T47D (cell line): ENCODE results near the gene CACNA2D2.

ENCODE experiments used
- DNase-seq, 2 experiments: peaks; one replicate each; pipeline versions ENCODE4 v3.0.0 to v3.0.0-alpha.2; 2011 to 2012; ENCODE audit warnings: low read depth in 1 of 2, low spot score in 1 of 2
- JUND ChIP-seq: IDR thresholded peaks from 2 replicates; pipeline ENCODE4 v1.6.1; 2012; ENCODE audit warnings: low read depth
- in situ Hi-C: cut with HindIII; loops from 2 replicates; pipeline ENCODE4 v1.10.0; 2016; ENCODE audit warnings: low sequenced_read_pairs, low pct_unique_long_range_greater_than_20kb

Gene CACNA2D2

GRCh38 chr3:50380405-50381085 is 122.9 kb downstream of the CACNA2D2 start:
- no peak for DNase-seq
- TF ChIP-seq JUND = no peak
- in situ Hi-C loops = no loop called here

GRCh38 chr3:50378757-50379156 is 124.7 kb downstream of the CACNA2D2 start:
- DNase-seq = no peak
- in situ Hi-C loops = no loop called here
- no peak for TF ChIP-seq JUND

DNA sequence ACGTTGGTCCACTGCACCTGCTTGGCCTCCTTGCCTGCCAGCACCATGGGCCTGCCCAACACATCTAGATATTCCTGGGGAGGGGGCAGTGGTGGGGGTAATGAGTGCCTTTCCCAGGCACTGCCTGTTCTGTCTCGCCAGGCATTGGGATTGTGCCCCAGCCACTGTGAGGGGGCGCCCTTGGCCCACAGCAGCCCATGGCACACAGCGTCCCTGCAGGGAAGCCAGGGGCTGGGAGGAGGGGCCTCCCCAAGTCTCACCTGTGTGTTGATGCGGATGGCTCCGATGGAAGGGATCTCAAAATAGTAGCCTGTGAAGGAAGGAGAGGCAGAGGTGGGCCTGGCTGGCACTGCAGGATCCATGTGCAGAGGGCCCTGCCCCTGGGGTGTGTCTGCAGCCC is 125.4 kb downstream of the CACNA2D2 start:
- in situ Hi-C loops = no loop called here
- DNase-seq = no peak
- TF ChIP-seq JUND = no peak

GRCh38 chr3:50375258-50375931 is 128.0 kb downstream of the CACNA2D2 start:
- in situ Hi-C loops = no loop called here
- TF ChIP-seq JUND = no peak
- DNase-seq = no peak

DNA sequence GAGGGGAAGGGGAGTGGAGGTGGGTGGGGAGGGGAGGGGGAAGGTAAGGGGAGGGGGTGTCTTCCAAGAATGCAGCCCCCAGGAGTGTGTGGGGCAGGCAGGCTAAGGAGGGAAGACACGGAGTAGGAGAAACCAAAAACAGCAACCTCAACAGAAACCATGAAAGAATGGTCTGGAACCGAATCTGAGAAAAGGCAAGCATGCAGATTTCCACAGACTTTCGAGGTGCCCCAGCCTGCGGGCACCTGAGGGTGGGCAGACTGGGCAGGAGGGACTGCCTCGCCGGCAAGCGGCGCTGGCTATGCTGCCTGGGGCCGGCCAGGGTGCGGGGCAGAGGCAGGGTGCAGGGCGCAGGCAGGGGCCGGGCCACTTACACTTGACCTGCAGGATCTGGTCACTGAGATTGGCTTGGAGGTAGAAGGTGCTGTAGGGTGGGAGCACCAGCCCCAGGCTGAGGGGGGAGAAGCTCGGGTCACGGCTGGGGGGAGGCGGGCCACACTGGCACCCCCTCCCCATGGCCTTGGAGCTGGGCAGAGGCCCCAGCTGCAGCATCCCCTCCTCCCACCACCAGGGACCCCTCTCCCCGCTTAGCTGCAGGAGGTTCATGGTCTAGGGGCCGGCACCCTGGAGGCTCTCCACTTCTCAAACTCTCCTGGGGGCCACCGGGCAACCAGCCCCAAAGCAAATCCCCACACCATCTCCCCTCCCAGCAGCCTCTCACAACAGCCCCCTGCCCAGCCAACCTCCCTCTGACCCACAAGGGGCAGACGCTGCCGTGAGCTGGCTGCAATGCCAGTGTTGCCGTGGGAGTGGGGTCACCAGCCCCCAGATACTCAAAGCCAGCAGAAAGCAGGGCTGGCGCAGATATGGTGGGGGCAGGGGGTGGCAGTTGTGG is 128.8 kb downstream of the CACNA2D2 start:
- in situ Hi-C loops = no loop called here
- no peak for TF ChIP-seq JUND

GRCh38 chr3:50373146-50374051 is 130.0 kb downstream of the CACNA2D2 start:
- in situ Hi-C loops = no loop called here
- no peak for DNase-seq
- no peak for TF ChIP-seq JUND

More for the DNA sequence above, 128.8 kb downstream of the CACNA2D2 start:
- DNase-seq = no peak

- DNase-seq = no peak
- in situ Hi-C loops = no loop called here
- TF ChIP-seq JUND = no peak
Measured at GRCh38 chr3:50372349-50372748, 131.1 kb downstream of the CACNA2D2 start.

GRCh38 chr3:50371133-50371685 is 132.2 kb downstream of the CACNA2D2 start:
- no peak for TF ChIP-seq JUND
- no peak for DNase-seq
- in situ Hi-C loops = no loop called here

DNA sequence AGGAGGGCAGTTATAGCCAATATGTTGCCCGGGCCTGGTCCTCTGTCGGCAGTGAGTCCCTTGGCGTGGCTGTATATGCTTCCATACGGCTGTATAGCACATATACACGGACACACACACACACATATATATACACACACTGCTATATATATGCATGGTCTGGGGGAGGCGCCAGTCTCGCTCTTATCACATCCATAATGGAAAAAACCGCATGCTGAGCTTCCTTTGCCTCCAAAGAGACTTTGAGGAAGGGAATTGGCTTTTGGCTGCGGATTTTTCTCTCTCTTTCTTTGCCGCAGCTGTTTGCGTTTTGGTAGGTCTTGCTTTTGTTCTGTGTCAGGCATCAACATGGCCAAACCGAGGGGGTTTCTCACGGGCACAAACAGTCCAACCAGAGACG is 132.8 kb downstream of the CACNA2D2 start:
- TF ChIP-seq JUND = no peak
- in situ Hi-C loops = no loop called here
- peak in 1 of 2 experiments; percentile 40 for DNase-seq

DNA sequence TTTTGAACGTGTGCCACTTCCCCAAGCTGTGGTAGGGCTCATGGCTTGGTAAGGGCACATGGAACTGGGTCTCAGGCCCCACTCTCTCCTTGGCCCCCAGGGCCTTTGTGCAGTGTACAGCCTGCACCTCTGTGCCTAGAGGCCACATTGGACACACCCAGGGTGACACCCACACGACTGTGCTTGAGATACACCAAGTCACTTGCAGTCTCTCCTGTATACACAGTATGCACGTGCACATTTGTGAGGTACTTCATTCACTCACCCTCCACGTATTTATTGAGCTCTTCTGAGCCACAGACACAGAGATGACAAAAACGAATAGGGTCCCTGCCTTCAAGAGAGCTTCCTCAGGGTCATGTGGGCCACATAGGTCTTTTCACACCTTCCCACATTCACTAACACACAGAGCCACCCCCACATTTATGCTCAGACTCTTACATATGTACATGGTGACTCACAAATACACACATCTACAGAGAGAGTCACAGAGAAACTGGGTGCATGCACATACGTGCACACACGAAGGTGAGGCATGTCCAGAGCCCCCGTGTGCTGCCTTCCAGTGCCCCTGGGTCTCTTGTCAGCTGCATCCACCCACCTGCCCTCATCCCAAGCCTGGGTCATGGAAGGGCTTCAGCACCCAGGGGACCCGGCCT is 134.3 kb downstream of the CACNA2D2 start:
- in situ Hi-C loops = no loop called here
- DNase-seq = no peak
- TF ChIP-seq JUND = no peak

- in situ Hi-C loops = no loop called here
- DNase-seq = no peak
- TF ChIP-seq JUND = no peak
Measured at GRCh38 chr3:50365842-50366220, 137.6 kb downstream of the CACNA2D2 start.
